ENCODE results near the gene PLEKHG2. TPM values are rescaled to one million over a fixed set of nuclear protein-coding genes. Genes with fewer than 3 reads are reported as not detected.

Gene PLEKHG2
- total RNA-seq, 1 donor, result 21.4 TPM

DNA sequence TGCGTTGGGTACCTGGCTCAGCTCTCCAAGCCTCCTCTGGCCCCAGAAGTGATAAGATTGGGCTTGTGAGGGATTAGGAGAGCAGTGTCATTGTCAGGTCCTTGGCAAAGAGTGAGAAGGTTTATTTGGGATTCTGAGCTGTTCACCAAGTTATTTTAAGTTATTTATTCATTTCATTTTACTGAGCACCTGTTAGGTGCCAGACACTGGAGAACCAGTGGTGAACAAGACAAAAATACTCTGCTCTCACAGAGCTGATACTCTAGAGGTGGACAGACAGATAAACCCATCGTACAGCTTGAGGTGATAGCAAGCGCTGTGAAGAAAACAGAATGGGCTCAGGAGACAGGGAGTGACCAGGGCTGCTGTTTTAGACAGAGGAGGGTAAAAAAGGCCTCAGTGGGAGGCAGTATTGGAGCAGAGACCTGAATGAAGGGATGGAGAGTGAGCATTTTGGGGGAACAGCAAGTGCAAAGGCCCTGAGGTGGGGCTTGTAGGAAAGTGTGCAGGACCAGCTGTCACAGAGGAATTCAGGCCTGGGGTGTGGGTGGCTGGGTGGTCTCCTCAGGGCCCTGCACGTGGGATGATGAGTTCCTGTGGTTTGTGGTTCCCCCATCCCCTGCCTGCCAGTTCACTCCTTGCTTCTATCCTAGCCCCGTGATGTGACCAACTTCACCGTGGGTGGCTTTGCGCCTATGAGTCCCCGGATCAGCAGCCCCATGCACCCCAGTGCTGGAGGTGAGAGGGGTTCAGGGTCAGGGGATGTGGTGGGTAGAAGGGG, 59.5 kb downstream of the PLEKHG2 start:
- Histone ChIP-seq H2AFZ (ENCODE audit: low read length) (no peak overlapping the region), H3K4me1 (ENCODE audit: insufficient read depth, low read length) (no peaks in the 10 kb centered on the region), H4K20me1 (ENCODE audit: insufficient read depth, low read length) (peaks cover 15% of the 10 kb centered on the region), H3K36me3 (ENCODE audit: insufficient read depth, low read length) (peaks cover 88% of the 10 kb centered on the region), H3K79me2 (ENCODE audit: insufficient read depth, low read length) (no peaks in the 10 kb centered on the region), H3K9me3 (ENCODE audit: low read depth, low read length) (no peaks in the 10 kb centered on the region), H3K4me3 (ENCODE audit: insufficient read depth, low read length) (no peak overlapping the region), H3K27ac (ENCODE audit: low read depth, low read length) (no peak overlapping the region), H3K4me2 (ENCODE audit: insufficient read depth, low read length) (no peak overlapping the region), H3K27me3 (ENCODE audit: insufficient read depth, low read length) (no peaks in the 10 kb centered on the region)
- DNase-seq (ENCODE audit: insufficient read length, low spot score, missing footprints), result no peak
- TF ChIP-seq CTCF (IDR thresholded peaks at IDR 0.05; ENCODE audit: extremely low read depth, low read depth, low read length), result no peak

- H3K79me2 ChIP-seq (ENCODE audit: insufficient read depth, low read length), result no peaks in the 10 kb centered on the region
- DNase-seq (ENCODE audit: insufficient read length, low spot score, missing footprints), result peak; percentile 52
- H3K4me3 ChIP-seq (ENCODE audit: insufficient read depth, low read length), result no peak overlapping the region
- no peak overlapping the region for H2AFZ ChIP-seq (ENCODE audit: low read length)
- no peaks in the 10 kb centered on the region for H3K27me3 ChIP-seq (ENCODE audit: insufficient read depth, low read length)
- H3K4me2 ChIP-seq (ENCODE audit: insufficient read depth, low read length), result no peak overlapping the region
- no peaks in the 10 kb centered on the region for H3K9me3 ChIP-seq (ENCODE audit: low read depth, low read length)
- H3K36me3 ChIP-seq (ENCODE audit: insufficient read depth, low read length), result peaks cover 79% of the 10 kb centered on the region
- H3K4me1 ChIP-seq (ENCODE audit: insufficient read depth, low read length), result no peaks in the 10 kb centered on the region
- peaks cover 15% of the 10 kb centered on the region for H4K20me1 ChIP-seq (ENCODE audit: insufficient read depth, low read length)
- H3K27ac ChIP-seq (ENCODE audit: low read depth, low read length), result no peak overlapping the region
- TF ChIP-seq CTCF (IDR thresholded peaks at IDR 0.05; ENCODE audit: extremely low read depth, low read depth, low read length), result no peak
Observed at GRCh38 chr19:39472746-39473442, 60.4 kb downstream of the PLEKHG2 start.

DNA sequence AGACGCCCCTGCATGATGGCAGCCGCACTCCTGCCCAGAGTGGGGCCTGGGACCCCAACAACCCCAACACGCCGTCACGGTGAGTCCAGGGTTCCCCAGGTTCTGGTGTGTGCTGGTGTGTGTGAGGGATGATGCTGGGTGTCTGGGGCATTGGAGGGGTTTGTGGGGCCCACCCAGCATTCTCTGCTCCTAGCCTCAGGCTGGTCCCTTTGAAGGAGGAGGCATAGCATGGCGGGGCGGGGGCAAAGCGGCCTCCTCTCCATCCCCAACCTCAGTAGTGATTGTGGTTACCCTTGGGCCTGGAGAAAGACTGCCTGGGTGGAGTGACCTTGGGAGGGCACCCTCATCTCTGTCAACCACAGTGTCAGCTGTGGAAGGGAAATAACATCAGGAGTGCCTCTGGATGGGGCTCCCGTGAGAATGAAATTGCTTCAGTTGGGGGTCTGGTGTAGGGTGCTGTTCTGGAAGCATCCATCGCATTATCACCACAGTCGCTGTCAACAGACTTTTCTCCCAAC, 61.0 kb downstream of the PLEKHG2 start:
- peaks cover 73% of the 10 kb centered on the region for H3K36me3 ChIP-seq (ENCODE audit: insufficient read depth, low read length)
- peaks cover 12% of the 10 kb centered on the region for H4K20me1 ChIP-seq (ENCODE audit: insufficient read depth, low read length)
- no peak overlapping the region for H3K4me3 ChIP-seq (ENCODE audit: insufficient read depth, low read length)
- H3K79me2 ChIP-seq (ENCODE audit: insufficient read depth, low read length), result no peaks in the 10 kb centered on the region
- no peak overlapping the region for H3K4me2 ChIP-seq (ENCODE audit: insufficient read depth, low read length)
- no peaks in the 10 kb centered on the region for H3K4me1 ChIP-seq (ENCODE audit: insufficient read depth, low read length)
- H3K27ac ChIP-seq (ENCODE audit: low read depth, low read length), result no peak overlapping the region
- DNase-seq (ENCODE audit: insufficient read length, low spot score, missing footprints), result peak; percentile 68
- no peaks in the 10 kb centered on the region for H3K9me3 ChIP-seq (ENCODE audit: low read depth, low read length)
- no peaks in the 10 kb centered on the region for H3K27me3 ChIP-seq (ENCODE audit: insufficient read depth, low read length)
- H2AFZ ChIP-seq (ENCODE audit: low read length), result no peak overlapping the region
- no peak for TF ChIP-seq CTCF (IDR thresholded peaks at IDR 0.05; ENCODE audit: extremely low read depth, low read depth, low read length)

DNA sequence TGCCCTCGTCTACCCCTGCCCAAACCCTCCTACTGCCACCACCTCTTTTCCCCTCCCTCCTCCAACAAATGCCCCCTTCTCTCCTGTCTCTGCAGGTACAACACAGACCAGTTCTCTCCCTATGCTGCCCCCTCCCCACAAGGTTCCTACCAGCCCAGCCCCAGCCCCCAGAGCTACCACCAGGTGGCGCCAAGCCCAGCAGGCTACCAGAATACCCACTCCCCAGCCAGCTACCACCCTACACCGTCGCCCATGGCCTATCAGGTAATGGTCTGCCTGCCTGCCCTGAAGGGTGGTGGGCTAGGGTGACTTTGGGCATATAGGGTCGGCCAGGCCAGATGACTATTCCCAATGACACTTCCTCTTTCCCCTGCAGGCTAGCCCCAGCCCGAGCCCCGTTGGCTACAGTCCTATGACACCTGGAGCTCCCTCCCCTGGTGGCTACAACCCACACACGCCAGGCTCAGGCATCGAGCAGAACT, 61.7 kb downstream of the PLEKHG2 start:
- Histone ChIP-seq H3K27me3 (ENCODE audit: insufficient read depth, low read length) (no peaks in the 10 kb centered on the region), H2AFZ (ENCODE audit: low read length) (no peak overlapping the region), H3K4me2 (ENCODE audit: insufficient read depth, low read length) (no peak overlapping the region), H3K27ac (ENCODE audit: low read depth, low read length) (no peak overlapping the region), H4K20me1 (ENCODE audit: insufficient read depth, low read length) (peaks cover 9% of the 10 kb centered on the region), H3K9me3 (ENCODE audit: low read depth, low read length) (no peaks in the 10 kb centered on the region), H3K4me1 (ENCODE audit: insufficient read depth, low read length) (no peaks in the 10 kb centered on the region), H3K4me3 (ENCODE audit: insufficient read depth, low read length) (no peak overlapping the region), H3K36me3 (ENCODE audit: insufficient read depth, low read length) (peaks cover 67% of the 10 kb centered on the region), H3K79me2 (ENCODE audit: insufficient read depth, low read length) (no peaks in the 10 kb centered on the region)
- peak; percentile 78 for TF ChIP-seq CTCF (IDR thresholded peaks at IDR 0.05; ENCODE audit: extremely low read depth, low read depth, low read length)
- peak; percentile 91 for DNase-seq (ENCODE audit: insufficient read length, low spot score, missing footprints)

Measured in osteoblast (primary cell).